ENCODE results near the gene HTT.

HTT gene

GRCh38 chr4:3223956-3224748, 149.7 kb downstream of the HTT start:
- no peak for DNase-seq

DNA sequence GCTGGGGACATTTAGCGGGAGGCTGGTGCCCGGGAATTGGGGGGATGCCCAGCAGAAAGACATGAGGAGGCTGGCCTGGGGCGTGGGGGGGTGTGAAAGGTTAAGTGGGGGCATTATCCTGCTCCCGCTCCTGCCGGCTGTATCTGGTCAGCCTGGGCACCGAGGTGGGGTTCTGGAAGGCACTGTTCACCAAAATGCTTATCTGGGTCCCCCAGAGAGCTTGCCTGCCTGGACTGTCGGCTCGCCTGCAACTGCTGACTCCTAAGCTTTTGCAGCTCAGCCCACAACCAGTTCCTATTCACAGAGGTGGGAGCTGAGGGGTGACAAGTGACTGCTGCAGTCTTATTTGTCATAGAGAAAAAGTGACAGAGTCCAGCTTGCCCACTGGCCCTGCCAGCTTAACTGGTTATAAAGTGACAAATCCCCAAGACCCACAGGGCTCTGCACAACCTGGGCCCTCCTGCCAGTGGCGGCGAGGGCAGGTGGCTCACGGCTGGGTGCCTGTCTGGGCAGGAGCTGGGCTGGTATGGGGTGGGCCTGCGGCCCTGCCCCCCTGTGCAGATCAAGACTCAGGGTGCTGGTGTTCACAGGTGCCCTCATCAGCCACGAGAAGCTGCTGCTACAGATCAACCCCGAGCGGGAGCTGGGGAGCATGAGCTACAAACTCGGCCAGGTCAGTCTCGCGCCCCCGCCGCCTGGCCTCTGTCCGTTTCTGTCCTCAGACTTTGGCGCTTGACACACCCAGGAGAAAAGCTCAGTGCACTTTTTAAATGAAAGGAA, 150.8 kb downstream of the HTT start:
- DNase-seq: no peak

DNA sequence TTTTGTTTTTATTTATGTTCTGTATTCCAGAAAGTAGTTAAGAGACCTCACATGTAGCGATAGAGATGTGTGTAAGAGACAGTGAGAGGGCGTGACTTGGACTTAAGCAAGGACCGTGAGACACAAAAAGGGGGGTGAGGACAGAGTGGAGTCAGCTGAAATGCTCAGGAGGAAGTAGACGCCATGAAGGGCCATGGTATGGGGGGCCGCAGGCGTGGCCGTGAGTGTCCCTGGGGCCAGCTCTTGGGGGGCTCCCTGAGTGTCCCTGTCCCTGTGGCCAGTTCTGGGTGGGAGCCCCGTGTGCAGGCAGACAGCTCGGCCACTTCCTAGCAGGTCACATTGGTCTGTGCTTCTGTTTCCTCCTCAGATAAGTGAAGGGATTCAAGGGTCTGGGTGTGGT, 151.5 kb downstream of the HTT start:
- DNase-seq: no peak

DNA sequence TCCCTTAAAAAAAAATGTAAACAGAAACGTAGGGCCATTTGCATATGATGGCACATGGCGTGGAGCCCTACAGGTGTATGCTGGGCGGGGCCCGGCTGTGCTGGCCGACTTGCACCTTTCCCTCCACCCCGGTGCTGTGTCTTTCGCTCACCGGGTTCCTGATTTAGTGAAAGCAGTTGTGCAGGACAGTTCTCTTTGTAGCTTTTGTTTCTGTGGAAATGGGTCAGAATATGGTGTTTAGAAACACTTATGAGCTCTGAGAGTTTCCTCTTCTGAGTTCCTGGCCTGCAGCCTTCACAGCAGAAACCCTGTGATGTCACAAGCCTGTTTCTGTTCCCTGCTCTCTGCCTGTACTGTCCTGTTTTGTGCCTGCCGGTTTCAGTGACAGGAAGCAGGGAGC, 152.0 kb downstream of the HTT start:
- no peak for DNase-seq

GRCh38 chr4:3226944-3227343, 152.5 kb downstream of the HTT start:
- no peak for DNase-seq

DNA sequence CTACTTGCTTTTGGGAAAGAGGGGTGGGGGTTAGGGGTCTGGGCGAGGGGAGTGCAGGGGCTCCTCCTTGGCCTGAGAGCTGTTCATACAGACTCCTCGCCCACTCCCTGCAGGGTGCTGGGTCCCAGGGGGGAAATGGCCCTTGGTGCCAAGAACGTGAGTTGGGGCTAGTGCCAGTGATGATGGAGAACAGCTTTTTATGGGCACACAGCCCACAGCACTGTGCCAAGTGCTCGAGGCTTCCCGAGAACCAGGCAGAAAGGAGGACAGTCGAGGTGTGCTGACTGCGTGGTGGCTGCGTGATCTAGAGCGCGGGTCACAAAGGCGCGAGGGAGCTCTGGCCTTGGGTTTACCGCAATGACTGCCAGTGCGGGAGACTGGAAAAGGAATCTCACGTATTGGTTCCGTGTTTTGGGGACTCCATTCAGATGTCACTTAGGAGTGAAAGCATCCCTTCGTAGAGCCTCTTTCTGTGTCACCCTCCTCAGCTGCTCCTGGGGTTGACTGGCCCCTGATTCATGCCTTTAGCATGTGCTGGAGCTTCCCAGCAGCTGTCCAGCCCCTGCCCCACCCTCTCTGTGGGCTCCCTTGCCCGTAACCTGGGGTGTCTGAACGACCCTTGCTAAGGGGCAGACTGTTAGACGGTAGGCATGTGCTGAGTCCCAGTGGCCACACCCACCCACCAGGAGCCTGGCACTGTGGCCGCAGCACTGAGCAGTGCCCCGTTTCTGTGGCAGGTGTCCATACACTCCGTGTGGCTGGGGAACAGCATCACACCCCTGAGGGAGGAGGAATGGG, 153.6 kb downstream of the HTT start:
- no peak for DNase-seq

- DNase-seq: no peak
Observed at GRCh38 chr4:3228881-3229280, 154.4 kb downstream of the HTT start.

DNA sequence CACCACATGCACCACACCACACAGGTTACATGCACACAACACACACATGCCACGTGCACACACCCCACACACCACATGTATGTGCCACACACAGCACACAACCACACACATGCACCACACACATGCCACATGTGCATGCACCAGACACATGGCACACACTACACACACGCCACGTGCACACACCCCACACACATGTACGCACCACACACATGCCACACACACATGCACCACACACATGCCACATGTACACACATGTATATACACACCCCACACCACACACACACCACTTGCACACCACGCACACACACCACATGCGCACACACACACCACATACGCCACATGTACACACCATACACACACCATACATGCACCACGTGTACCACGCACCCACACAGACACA, 154.8 kb downstream of the HTT start:
- no peak for DNase-seq

- DNase-seq: no peak
Observed at GRCh38 chr4:3229964-3230363, 155.5 kb downstream of the HTT start.

- DNase-seq: no peak
Observed at GRCh38 chr4:3231471-3231870, 157.0 kb downstream of the HTT start.

GRCh38 chr4:3232001-3232400, 157.5 kb downstream of the HTT start:
- DNase-seq: no peak

DNA sequence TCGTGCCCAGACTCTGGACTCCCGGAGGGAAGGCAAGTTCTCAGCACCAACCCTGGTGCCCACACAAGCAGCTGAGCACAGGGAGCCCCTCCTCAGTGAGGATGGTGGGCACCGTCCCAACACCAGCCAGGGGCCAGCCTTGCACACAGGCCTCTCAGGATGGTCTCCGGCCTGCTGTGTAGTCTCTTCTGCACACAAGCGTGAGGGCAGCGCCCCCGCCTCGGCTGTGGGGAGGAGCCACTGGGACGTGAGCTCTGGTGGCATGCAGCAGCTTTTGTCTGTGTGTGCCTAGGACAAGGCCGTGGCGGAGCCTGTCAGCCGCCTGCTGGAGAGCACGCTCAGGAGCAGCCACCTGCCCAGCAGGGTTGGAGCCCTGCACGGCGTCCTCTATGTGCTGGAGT, 158.4 kb downstream of the HTT start:
- DNase-seq: no peak

GRCh38 chr4:3233391-3234071, 159.1 kb downstream of the HTT start:
- DNase-seq: no peak

GRCh38 chr4:3234171-3235029, 159.9 kb downstream of the HTT start:
- no peak for DNase-seq

- no peak for DNase-seq
Observed at GRCh38 chr4:3235030-3235345, 160.5 kb downstream of the HTT start.

GRCh38 chr4:3235581-3235980, 161.1 kb downstream of the HTT start:
- no peak for DNase-seq

DNA sequence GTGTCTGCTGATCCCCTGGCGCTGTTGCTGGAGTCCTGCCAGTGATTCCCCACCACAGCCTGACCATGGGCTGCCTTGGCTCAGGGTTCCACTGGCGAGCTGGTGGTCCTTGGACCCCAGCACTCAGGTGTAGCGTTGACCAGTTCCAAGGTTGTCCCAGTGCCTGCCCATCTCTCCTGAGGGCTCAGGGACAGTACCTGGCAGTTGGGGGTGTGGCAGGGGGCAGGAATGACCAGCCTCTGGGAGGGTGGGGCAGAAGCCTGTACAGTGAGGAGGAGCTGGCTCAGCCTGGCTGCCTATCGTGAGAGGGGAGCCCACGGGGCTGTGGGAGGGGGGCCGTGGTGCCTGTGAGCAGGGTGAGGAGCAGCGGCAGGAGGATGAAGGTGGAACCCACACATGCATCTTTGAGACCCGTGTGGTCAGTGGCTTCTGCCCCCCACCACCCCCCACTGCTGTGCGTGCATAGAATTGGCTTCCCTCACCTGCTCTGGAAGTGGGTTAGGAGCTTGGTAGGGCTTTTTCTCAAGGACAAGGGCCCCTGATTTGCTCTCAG, 161.9 kb downstream of the HTT start:
- no peak for DNase-seq

GRCh38 chr4:3237266-3237665, 162.8 kb downstream of the HTT start:
- DNase-seq: no peak

- DNase-seq: no peak
Observed at GRCh38 chr4:3237712-3238560, 163.5 kb downstream of the HTT start.

DNA sequence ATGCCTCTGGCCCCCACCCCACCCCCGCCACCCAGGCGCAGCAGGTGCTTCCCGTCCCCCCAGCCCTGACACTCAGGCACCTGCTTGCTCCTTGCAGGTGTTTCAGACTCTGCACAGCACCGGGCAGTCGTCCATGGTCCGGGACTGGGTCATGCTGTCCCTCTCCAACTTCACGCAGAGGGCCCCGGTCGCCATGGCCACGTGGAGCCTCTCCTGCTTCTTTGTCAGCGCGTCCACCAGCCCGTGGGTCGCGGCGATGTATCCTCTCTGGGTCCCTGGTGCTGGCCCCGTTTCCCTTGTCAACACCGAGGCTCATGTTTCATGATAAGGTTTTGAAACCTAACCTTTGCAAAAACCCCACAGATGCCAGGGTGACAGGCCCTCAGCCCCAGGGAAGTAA, 164.2 kb downstream of the HTT start:
- DNase-seq: no peak

- DNase-seq: no peak
Observed at GRCh38 chr4:3239303-3239702, 164.8 kb downstream of the HTT start.
